ENCODE measurements around the gene KRT77.

The KRT77 gene

GRCh38 chr12:52695039-52695438 lies 8.3 kb downstream of the KRT77 start:
- peaks cover 34% of the 10 kb centered on the region for H3K27me3 ChIP-seq (ENCODE audit: insufficient read depth, insufficient read length)
- no peak overlapping the region for H3K9ac ChIP-seq (ENCODE audit: insufficient read length, low read depth)
- H3K36me3 ChIP-seq (ENCODE audit: insufficient read depth, insufficient read length, low read length), result no peaks in the 10 kb centered on the region
- no peaks in the 10 kb centered on the region for H3K9me3 ChIP-seq (ENCODE audit: insufficient read depth, low read length)
- H3K4me1 ChIP-seq (ENCODE audit: insufficient read depth, insufficient read length), result peaks cover 10% of the 10 kb centered on the region
- DNase-seq (ENCODE audit: low read depth, low spot score), result no peak
- TF ChIP-seq YY1 (IDR thresholded peaks at IDR 0.05; ENCODE audit: insufficient read depth, insufficient read length), result no peak
- TF ChIP-seq SUZ12 (IDR thresholded peaks at IDR 0.05; ENCODE audit: extremely low read depth, insufficient read depth, insufficient read length), result no peak
- TF ChIP-seq ZNF274 (IDR thresholded peaks at IDR 0.05; ENCODE audit: low read depth, low read length), result no peak
- H3K4me3 ChIP-seq (ENCODE audit: insufficient read length, low read depth), result no peak overlapping the region

GRCh38 chr12:52694151-52694550 lies 9.2 kb downstream of the KRT77 start:
- Histone ChIP-seq H3K4me3 (ENCODE audit: insufficient read length, low read depth) (no peak overlapping the region), H3K9me3 (ENCODE audit: insufficient read depth, low read length) (no peaks in the 10 kb centered on the region), H3K27me3 (ENCODE audit: insufficient read depth, insufficient read length) (peaks cover 42% of the 10 kb centered on the region), H3K36me3 (ENCODE audit: insufficient read depth, insufficient read length, low read length) (no peaks in the 10 kb centered on the region), H3K4me1 (ENCODE audit: insufficient read depth, insufficient read length) (peaks cover 10% of the 10 kb centered on the region), H3K9ac (ENCODE audit: insufficient read length, low read depth) (no peak overlapping the region)
- DNase-seq (ENCODE audit: low read depth, low spot score), result no peak
- TF ChIP-seq YY1 (IDR thresholded peaks at IDR 0.05; ENCODE audit: insufficient read depth, insufficient read length) (no peak), SUZ12 (IDR thresholded peaks at IDR 0.05; ENCODE audit: extremely low read depth, insufficient read depth, insufficient read length) (no peak), ZNF274 (IDR thresholded peaks at IDR 0.05; ENCODE audit: low read depth, low read length) (no peak)

GRCh38 chr12:52693261-52693660 lies 10.1 kb downstream of the KRT77 start:
- peaks cover 51% of the 10 kb centered on the region for H3K27me3 ChIP-seq (ENCODE audit: insufficient read depth, insufficient read length)
- peaks cover 4% of the 10 kb centered on the region for H3K4me1 ChIP-seq (ENCODE audit: insufficient read depth, insufficient read length)
- no peak for TF ChIP-seq SUZ12 (IDR thresholded peaks at IDR 0.05; ENCODE audit: extremely low read depth, insufficient read depth, insufficient read length)
- TF ChIP-seq ZNF274 (IDR thresholded peaks at IDR 0.05; ENCODE audit: low read depth, low read length), result no peak
- TF ChIP-seq YY1 (IDR thresholded peaks at IDR 0.05; ENCODE audit: insufficient read depth, insufficient read length), result no peak
- no peak for DNase-seq (ENCODE audit: low read depth, low spot score)
- no peaks in the 10 kb centered on the region for H3K36me3 ChIP-seq (ENCODE audit: insufficient read depth, insufficient read length, low read length)
- no peak overlapping the region for H3K4me3 ChIP-seq (ENCODE audit: insufficient read length, low read depth)
- no peak overlapping the region for H3K9ac ChIP-seq (ENCODE audit: insufficient read length, low read depth)
- no peaks in the 10 kb centered on the region for H3K9me3 ChIP-seq (ENCODE audit: insufficient read depth, low read length)

GRCh38 chr12:52692254-52692653 lies 11.1 kb downstream of the KRT77 start:
- DNase-seq (ENCODE audit: low read depth, low spot score), result no peak
- TF ChIP-seq ZNF274 (IDR thresholded peaks at IDR 0.05; ENCODE audit: low read depth, low read length), result no peak
- TF ChIP-seq YY1 (IDR thresholded peaks at IDR 0.05; ENCODE audit: insufficient read depth, insufficient read length), result no peak
- no peak for TF ChIP-seq SUZ12 (IDR thresholded peaks at IDR 0.05; ENCODE audit: extremely low read depth, insufficient read depth, insufficient read length)
- H3K9ac ChIP-seq (ENCODE audit: insufficient read length, low read depth), result no peak overlapping the region

GRCh38 chr12:52691841-52692150 lies 11.5 kb downstream of the KRT77 start:
- Histone ChIP-seq H3K9me3 (ENCODE audit: insufficient read depth, low read length) (no peaks in the 10 kb centered on the region), H3K27me3 (ENCODE audit: insufficient read depth, insufficient read length) (peaks cover 53% of the 10 kb centered on the region), H3K36me3 (ENCODE audit: insufficient read depth, insufficient read length, low read length) (no peaks in the 10 kb centered on the region), H3K9ac (ENCODE audit: insufficient read length, low read depth) (no peak overlapping the region), H3K4me3 (ENCODE audit: insufficient read length, low read depth) (no peak overlapping the region), H3K4me1 (ENCODE audit: insufficient read depth, insufficient read length) (peaks cover 4% of the 10 kb centered on the region)
- no peak for TF ChIP-seq YY1 (IDR thresholded peaks at IDR 0.05; ENCODE audit: insufficient read depth, insufficient read length)
- no peak for TF ChIP-seq ZNF274 (IDR thresholded peaks at IDR 0.05; ENCODE audit: low read depth, low read length)
- no peak for TF ChIP-seq SUZ12 (IDR thresholded peaks at IDR 0.05; ENCODE audit: extremely low read depth, insufficient read depth, insufficient read length)
- DNase-seq (ENCODE audit: low read depth, low spot score), result no peak

More at GRCh38 chr12:52692254-52692653, 11.1 kb downstream of the KRT77 start:
- Histone ChIP-seq H3K36me3 (ENCODE audit: insufficient read depth, insufficient read length, low read length) (no peaks in the 10 kb centered on the region), H3K9me3 (ENCODE audit: insufficient read depth, low read length) (no peaks in the 10 kb centered on the region), H3K4me1 (ENCODE audit: insufficient read depth, insufficient read length) (peaks cover 4% of the 10 kb centered on the region), H3K4me3 (ENCODE audit: insufficient read length, low read depth) (no peak overlapping the region), H3K27me3 (ENCODE audit: insufficient read depth, insufficient read length) (peaks cover 53% of the 10 kb centered on the region)

GRCh38 chr12:52691076-52691840 lies 12.1 kb downstream of the KRT77 start:
- H3K27me3 ChIP-seq (ENCODE audit: insufficient read depth, insufficient read length), result peaks cover 56% of the 10 kb centered on the region

DNA sequence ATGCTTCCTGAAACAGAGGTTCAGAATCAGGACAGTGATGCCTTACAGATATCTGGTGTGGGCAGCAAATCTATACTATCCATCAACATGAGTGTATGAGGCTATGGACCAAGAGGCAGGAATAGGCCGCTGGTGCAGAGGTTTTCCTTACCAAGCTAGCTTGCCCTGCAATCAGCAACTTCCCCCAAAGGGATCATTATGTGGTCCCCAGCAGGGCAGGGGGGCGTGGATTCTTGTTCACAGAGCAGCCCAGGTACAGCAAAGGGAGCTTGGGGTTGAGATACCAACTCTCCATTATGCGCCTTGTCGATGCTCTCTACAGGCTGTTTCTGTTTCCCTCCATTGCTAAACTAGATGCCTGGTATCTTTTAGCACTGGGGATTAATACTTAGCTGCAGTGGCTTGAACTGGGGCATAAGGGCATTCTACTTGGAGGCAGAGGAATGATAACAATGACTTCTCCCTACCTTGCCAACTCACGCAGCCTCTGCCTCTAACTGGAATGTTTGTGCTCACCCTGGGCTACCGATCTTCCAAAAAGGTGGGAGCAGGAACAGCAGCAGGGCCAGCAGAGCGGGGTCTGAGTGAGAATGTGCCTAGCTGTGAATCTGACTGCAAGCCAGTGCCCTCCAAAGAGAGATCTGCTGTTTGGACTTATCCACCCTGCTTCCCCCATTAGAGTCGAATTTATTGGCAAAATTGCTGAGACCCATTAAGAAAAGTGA lies 12.8 kb downstream of the KRT77 start:
- Histone ChIP-seq H3K27me3 (ENCODE audit: insufficient read depth, insufficient read length) (peaks cover 58% of the 10 kb centered on the region), H3K4me3 (ENCODE audit: insufficient read length, low read depth) (peak overlapping the region; percentile 36), H3K9me3 (ENCODE audit: insufficient read depth, low read length) (no peaks in the 10 kb centered on the region), H3K36me3 (ENCODE audit: insufficient read depth, insufficient read length, low read length) (no peaks in the 10 kb centered on the region), H3K9ac (ENCODE audit: insufficient read length, low read depth) (peak overlapping the region; percentile 65), H3K4me1 (ENCODE audit: insufficient read depth, insufficient read length) (peaks cover 4% of the 10 kb centered on the region)
- no peak for DNase-seq (ENCODE audit: low read depth, low spot score)
- TF ChIP-seq YY1 (IDR thresholded peaks at IDR 0.05; ENCODE audit: insufficient read depth, insufficient read length) (no peak), SUZ12 (IDR thresholded peaks at IDR 0.05; ENCODE audit: extremely low read depth, insufficient read depth, insufficient read length) (peak; percentile 49), ZNF274 (IDR thresholded peaks at IDR 0.05; ENCODE audit: low read depth, low read length) (no peak)

More at GRCh38 chr12:52691076-52691840, 12.1 kb downstream of the KRT77 start:
- H3K9me3 ChIP-seq (ENCODE audit: insufficient read depth, low read length), result no peaks in the 10 kb centered on the region
- peak overlapping the region; percentile 65 for H3K9ac ChIP-seq (ENCODE audit: insufficient read length, low read depth)
- DNase-seq (ENCODE audit: low read depth, low spot score), result no peak
- H3K4me1 ChIP-seq (ENCODE audit: insufficient read depth, insufficient read length), result peaks cover 4% of the 10 kb centered on the region
- no peaks in the 10 kb centered on the region for H3K36me3 ChIP-seq (ENCODE audit: insufficient read depth, insufficient read length, low read length)
- TF ChIP-seq ZNF274 (IDR thresholded peaks at IDR 0.05; ENCODE audit: low read depth, low read length) (no peak), SUZ12 (IDR thresholded peaks at IDR 0.05; ENCODE audit: extremely low read depth, insufficient read depth, insufficient read length) (no peak), YY1 (IDR thresholded peaks at IDR 0.05; ENCODE audit: insufficient read depth, insufficient read length) (no peak)
- H3K4me3 ChIP-seq (ENCODE audit: insufficient read length, low read depth), result peak overlapping the region; percentile 36
